ENCODE measurements around the gene RBMS3. TPM values are rescaled to one million over a fixed set of nuclear protein-coding genes. Genes with fewer than 3 reads are reported as not detected.
"Not testable (repeated sequence)": the region's sequence is repeated elsewhere in the genome, so short reads cannot be mapped to it uniquely, and the experiment has no call there.

The RBMS3 gene
- polyA plus RNA-seq, 4 donors, result 13.0 to 43.1 (median 15.7) TPM

- DNase-seq (ENCODE audit: low read depth in 4 of 4, low spot score in 3 of 4), result no peak
Measured at GRCh38 chr3:29335943-29336342, 55.1 kb downstream of the RBMS3 start.

DNA sequence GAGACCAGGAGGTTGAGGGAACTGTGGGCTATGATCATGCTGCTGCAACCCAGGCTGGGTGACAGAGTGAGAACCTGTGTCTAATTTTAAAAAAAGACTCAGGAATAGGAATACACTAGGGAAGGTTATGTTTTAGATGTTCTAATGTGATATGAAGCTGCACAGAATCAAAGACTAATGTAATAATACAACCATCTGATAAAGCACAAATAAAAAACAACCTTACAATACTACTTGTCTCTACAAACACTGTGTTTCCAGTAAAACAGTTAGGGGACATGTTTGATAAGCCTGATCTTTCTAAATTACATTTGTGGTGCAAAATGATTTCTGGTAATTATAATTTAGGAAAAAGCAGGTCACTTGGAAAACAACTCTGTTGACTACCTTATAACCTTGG is 56.7 kb downstream of the RBMS3 start:
- no peak for DNase-seq (ENCODE audit: low read depth in 4 of 4, low spot score in 3 of 4)

- no peak for DNase-seq (ENCODE audit: low read depth in 4 of 4, low spot score in 3 of 4)
Measured at GRCh38 chr3:29338377-29338776, 57.5 kb downstream of the RBMS3 start.

- DNase-seq (ENCODE audit: low read depth in 4 of 4, low spot score in 3 of 4), result peak in 1 of 4 donors; percentile 40
Measured at GRCh38 chr3:29339016-29339833, 58.4 kb downstream of the RBMS3 start.

GRCh38 chr3:29344154-29344553 is 63.3 kb downstream of the RBMS3 start:
- no peak for DNase-seq (ENCODE audit: low read depth in 4 of 4, low spot score in 3 of 4)

- DNase-seq (ENCODE audit: low read depth in 4 of 4, low spot score in 3 of 4), result no peak
Measured at GRCh38 chr3:29344935-29345334, 64.1 kb downstream of the RBMS3 start.

DNA sequence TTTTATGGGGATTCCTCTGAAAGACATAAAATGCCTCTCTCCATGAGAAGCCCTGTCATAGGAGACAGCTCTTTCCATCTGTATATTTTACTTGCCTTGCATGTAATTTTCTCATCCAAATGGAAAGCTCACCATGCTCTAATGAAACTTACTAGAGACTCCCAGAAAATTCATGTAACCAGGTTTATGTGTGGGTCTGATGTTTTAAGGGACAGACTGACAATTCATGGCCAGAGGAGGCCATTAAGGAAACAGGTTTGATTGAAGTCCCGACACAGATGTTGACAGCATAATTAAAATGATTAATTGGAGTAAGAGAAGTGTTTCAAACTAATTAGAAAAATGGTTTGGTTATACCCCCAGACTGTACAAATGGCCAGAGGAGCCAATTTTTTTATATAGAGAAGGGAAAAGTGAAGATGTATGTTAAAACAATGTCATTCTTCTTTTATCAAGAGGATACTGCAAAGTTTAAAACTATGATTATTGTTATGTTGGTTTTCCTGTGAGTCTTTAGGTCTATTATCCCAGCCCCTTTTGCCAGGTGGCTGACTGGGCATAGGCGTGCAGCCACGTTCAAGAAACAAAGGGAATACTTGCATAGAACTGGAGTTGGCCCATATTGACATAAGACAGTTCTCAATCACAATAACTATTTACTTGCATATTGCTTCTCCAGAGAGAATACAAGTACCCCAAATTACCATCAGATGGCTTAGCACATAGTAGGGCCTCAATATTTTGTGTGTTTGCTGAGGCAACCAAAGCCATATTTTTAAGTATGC is 64.8 kb downstream of the RBMS3 start:
- no peak for DNase-seq (ENCODE audit: low read depth in 4 of 4, low spot score in 3 of 4)

DNA sequence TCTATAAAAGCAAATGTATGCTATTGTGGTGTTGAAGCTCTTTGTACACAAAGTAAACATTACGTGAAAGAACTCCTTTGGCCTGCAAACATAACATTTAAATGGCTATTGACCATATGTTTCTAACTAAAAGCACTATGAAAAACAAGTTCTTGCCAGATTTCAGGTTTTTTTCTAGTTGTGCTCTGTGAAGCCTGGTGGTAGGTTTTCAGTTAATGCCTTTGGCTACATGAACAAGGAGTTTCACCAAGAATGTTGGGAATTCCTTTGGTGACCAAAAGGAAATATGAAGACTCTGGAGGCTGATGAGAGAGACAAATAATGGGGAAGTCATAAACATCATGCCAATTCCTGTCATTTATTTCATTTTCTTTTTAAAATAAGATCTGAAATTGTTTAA is 66.0 kb downstream of the RBMS3 start:
- no peak for DNase-seq (ENCODE audit: low read depth in 4 of 4, low spot score in 3 of 4)

DNA sequence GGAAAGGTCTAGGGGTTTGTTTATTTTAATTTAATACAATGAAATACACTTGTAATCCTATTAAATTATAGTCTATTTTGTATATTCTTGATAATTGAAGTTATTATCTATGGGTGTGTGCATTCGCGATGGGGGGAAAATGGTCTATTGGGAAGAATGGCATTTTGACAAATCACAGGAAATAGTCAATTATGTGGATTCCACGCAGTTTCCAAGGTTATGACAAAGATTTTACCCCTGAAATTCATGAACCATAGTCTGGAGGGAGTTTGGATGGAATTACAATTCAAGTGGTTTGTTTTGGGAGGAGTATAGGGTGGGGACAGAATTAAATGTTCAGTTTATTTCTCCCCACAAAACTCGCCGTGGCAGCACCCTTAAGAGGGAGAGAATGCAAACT is 66.5 kb downstream of the RBMS3 start:
- DNase-seq (ENCODE audit: low read depth in 4 of 4, low spot score in 3 of 4), result no peak

DNA sequence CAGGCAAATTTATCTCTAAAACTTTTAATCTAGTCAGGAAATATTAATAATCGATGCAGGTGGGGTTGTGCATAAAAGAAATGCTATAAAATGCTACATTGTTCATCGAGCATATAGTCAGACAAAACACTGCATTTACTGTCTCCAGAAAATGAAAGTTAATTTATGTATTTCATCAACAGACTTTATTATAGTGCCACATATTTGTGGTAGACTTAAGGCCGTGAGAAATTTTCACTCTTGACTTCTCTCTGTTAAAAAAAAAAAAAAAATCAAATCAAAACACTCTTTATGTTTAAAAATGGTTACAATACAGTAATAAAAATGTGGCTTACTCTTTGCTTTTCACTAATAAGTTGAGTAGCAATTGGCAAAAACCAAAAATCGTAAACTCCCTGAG is 67.4 kb downstream of the RBMS3 start:
- DNase-seq (ENCODE audit: low read depth in 4 of 4, low spot score in 3 of 4), result no peak

DNA sequence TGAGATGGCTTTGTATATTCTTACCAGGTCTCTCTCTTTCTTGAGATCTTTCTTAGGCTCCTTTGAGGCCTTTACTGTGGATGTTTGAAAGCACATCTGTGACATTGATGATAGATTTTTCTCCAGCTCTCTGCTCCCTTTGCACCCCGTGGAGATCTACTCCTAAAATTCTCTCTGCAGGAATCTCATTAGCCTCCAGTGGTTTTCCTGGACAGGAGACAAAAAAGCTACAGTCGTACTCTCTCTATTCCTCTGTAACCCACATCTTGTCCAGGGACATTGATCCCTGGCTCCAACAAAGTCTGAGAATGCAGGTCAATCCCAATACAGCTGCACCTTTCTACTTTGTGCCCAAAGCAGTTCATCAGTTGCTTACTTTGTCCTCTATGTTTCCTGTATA is 68.2 kb downstream of the RBMS3 start:
- no peak for DNase-seq (ENCODE audit: low read depth in 4 of 4, low spot score in 3 of 4)

- no peak for DNase-seq (ENCODE audit: low read depth in 4 of 4, low spot score in 3 of 4)
Measured at GRCh38 chr3:29353807-29354206, 72.9 kb downstream of the RBMS3 start.

- DNase-seq (ENCODE audit: low read depth in 4 of 4, low spot score in 3 of 4), result no peak
Measured at GRCh38 chr3:29354894-29355293, 74.0 kb downstream of the RBMS3 start.

DNA sequence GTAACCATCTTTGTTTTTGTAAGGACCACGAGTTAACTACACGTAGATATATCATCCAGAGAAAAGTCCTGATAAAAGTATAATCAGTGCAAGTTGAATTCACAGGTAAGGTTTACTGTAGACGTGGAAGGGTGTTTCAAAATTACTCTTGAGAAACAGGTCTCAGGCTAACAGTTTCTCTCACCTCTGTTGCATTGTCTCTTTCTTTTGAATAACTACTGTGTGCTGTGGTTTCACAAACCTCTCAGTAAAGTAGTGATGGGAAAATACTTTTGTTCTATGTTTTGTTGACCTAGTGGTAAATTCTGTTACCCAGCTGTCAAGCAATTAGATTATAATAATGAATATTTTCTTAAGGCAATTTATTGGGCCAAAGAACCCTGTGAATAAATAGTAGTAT is 75.2 kb downstream of the RBMS3 start:
- DNase-seq (ENCODE audit: low read depth in 4 of 4, low spot score in 3 of 4), result no peak

DNA sequence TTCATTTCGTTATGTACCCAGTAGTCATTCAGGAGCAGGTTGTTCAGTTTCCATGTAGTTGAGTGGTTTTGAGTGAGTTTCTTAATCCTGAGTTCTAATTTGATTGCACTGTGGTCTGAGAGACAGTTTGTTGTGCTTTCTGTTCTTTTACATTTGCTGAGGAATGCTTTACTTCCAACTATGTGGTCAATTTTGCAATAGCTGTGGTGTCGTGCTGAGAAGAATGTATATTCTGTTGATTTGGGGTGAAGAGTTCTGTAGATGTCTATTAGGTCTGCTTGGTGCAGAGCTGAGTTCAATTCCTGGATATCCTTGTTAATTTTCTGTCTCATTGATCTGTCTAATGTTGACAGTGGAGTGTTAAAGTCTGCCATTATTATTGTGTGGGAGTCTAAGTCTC is 79.4 kb downstream of the RBMS3 start:
- DNase-seq (ENCODE audit: low read depth in 4 of 4, low spot score in 3 of 4), result not testable (repeated sequence)

DNA sequence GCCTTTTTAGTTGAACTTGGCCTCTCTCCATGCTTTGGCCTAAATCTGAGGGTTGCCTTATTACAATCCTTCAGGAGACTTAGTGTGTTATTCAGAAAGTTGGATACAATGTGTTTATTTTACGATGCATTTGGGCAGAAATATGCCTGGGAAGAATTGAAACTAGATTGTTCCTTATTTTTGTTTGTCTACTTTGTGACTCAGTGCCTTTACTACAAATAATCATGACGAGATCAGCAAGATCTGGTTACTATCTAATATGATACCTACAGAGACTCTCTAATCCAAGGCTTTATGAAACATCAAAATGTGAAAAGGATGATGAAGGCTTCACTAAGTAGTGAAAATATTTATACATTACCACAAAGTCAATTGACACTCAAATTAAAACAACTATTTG is 82.2 kb downstream of the RBMS3 start:
- DNase-seq (ENCODE audit: low read depth in 4 of 4, low spot score in 3 of 4), result no peak

- no peak for DNase-seq (ENCODE audit: low read depth in 4 of 4, low spot score in 3 of 4)
Measured at GRCh38 chr3:29370021-29370420, 89.2 kb downstream of the RBMS3 start.

DNA sequence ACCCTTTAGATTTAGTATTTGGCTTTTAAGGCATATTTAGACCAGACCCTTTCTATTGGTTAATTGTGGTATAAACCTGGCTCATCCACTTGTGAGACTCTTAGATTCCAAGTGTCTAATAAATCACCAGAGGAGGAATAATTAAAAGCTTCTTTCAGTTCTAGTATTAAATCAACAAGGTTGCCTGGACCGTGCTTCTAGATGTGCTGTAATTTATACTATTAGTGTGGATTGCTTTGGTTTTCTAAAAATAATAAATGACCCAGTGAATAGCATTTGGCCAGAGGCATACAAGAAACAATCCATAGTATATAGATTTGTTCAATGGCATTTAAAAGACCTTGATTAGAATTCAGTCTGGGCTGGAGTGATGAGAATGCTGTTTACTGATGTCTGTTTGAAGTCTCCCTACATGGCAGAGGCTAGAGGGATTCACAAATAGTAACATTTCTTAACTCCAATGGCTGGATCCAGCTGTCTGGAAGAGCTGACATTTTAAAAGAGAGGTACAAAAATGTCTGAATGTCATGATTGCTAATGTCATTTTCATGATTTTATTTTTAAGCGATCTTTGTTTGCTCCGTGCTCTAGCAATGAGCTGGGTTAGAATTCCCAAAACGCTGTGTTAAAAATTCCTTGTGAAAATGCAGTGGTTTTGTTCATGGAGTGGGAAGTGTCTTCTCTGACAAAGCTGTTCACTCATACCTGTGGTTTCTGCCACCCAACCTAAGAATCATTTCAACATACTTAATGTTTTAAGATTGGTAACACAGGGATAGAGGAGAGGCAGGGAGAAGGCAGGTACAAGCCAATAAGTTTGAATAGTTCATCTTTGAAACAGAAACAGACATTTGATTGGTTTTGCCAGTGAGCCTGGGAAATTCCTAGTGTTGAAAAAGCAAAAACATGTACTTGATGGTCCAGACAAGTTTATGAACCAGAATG is 89.9 kb downstream of the RBMS3 start:
- DNase-seq (ENCODE audit: low read depth in 4 of 4, low spot score in 3 of 4), result no peak

- no peak for DNase-seq (ENCODE audit: low read depth in 4 of 4, low spot score in 3 of 4)
Measured at GRCh38 chr3:29373131-29373680, 92.3 kb downstream of the RBMS3 start.

DNA sequence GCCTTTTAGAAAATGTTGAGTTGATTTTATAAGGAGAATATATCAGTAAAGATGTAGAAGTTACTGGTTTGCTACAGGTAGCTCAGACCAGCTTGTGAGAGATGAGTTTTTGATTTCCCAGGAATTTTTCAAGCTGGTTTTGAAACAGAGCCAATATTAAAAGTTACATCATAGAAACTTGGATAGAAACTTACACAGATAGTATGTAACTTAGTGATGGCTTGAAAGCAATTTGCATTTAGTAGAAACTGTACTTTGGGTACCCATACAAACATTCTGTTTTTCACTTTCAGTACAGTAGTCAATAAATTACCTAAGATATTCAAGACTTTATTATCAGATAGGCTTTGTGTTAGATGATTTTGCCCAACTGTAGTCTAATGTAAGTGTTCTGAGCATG is 93.4 kb downstream of the RBMS3 start:
- no peak for DNase-seq (ENCODE audit: low read depth in 4 of 4, low spot score in 3 of 4)

- no peak for DNase-seq (ENCODE audit: low read depth in 4 of 4, low spot score in 3 of 4)
Measured at GRCh38 chr3:29379097-29379496, 98.2 kb downstream of the RBMS3 start.
